GM12865 (cell line): ENCODE results near the gene TRAFD1.

Experiments
- DNase-seq: peaks from one replicate; pipeline ENCODE4 v3.0.0; 2010; ENCODE audit warnings: low read depth
- H3K4me3 ChIP-seq: 2 replicates; pipeline ENCODE4 v1.5.1; 2011; ENCODE audit warnings: mild to moderate bottlenecking, low read depth, low read length, control low read depth
- CTCF ChIP-seq: IDR thresholded peaks from 2 replicates; pipeline ENCODE4 v1.5.1; 2011; ENCODE audit warnings: low read length, control low read depth, low read depth, inconsistent platforms; ENCODE audit not compliant: insufficient read depth; ENCODE audit errors: missing control alignments

Gene TRAFD1

DNA sequence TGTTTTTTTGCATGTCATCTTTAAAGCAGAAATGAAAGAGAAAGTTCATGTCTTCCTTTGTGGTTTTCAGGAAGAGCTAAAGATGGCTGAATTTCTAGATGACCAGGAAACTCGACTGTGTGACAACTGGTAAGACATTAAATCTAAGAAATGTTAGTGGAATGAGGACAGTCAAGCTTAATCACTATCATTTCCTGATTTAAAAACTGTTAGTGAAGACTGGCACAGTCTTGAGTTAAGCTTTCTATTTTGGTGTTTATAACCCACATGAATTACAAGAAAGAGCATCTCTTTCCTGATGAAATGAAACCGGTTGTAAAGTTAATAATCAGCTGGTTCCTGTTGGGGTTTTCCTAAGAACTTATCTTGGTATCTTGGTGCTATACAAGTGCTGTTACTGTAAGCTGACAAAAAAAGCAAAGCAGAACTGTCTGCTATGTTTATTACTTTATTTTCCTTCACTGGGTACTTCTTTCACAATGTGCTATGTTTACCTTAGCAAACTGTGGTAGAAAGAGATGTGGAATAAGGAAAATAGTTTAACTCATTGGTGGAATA lies 5.2 kb downstream of the TRAFD1 start:
- H3K4me3 ChIP-seq: peak overlapping the region; percentile 55
- TF ChIP-seq CTCF: no peak
- peak; percentile 68 for DNase-seq

GRCh38 chr12:112131686-112132085 lies 6.3 kb downstream of the TRAFD1 start:
- H3K4me3 ChIP-seq: no peak overlapping the region
- no peak for TF ChIP-seq CTCF

DNA sequence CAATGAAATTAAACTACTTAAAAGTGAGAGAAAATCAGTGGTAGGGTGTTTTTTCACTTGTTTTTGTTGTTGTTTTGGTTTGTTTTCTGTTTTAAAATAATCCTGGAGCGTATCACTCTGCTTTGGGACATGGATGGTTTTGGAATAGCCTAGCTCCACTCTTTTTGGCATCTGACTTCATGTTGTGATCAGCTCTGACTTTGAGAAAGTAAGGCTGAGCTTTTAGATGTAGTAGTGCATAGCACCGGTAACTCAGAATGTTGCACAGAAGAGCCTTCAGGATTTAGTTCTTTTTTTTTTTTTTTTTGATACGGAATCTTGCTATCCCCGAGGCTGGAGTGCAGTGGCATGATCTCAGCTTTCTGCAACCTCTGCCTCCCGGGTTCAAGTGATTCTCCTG lies 8.1 kb downstream of the TRAFD1 start:
- no peak for DNase-seq
- TF ChIP-seq CTCF: no peak

More at GRCh38 chr12:112131686-112132085, 6.3 kb downstream of the TRAFD1 start:
- DNase-seq: no peak

GRCh38 chr12:112134731-112135130 lies 9.4 kb downstream of the TRAFD1 start:
- DNase-seq: no peak
- H3K4me3 ChIP-seq: no peak overlapping the region
- no peak for TF ChIP-seq CTCF

More for the DNA sequence above, 8.1 kb downstream of the TRAFD1 start:
- H3K4me3 ChIP-seq: no peak overlapping the region

GRCh38 chr12:112140728-112141127 lies 15.4 kb downstream of the TRAFD1 start:
- H3K4me3 ChIP-seq: no peak overlapping the region
- no peak for DNase-seq
- TF ChIP-seq CTCF: no peak

- no peak for DNase-seq
- H3K4me3 ChIP-seq: no peak overlapping the region
- no peak for TF ChIP-seq CTCF
Measured at GRCh38 chr12:112146123-112146522, 20.8 kb downstream of the TRAFD1 start.

- no peak overlapping the region for H3K4me3 ChIP-seq
- DNase-seq: no peak
- no peak for TF ChIP-seq CTCF
Measured at GRCh38 chr12:112148031-112148513, 22.7 kb downstream of the TRAFD1 start.
